DMS79 treated with DMSO at 0.1 percent for 48 hours (cell line): Measurements from ENCODE around the gene MIOS.

ENCODE experiments used
- DNase-seq: peaks from one replicate; lab custom pipeline; 2025; lab: John Stamatoyannopoulos, UW

MIOS gene

GRCh38 chr7:7566651-7567611, at the start of gene MIOS:
Gene MIOS (plus strand): TSS chr7:7566884. CDS start chr7:7572476, 5,592 bp downstream.
- peak; percentile 58 for DNase-seq

GRCh38 chr7:7517754-7518153, 48.9 kb upstream of the MIOS start:
- no peak for DNase-seq

- DNase-seq = no peak
Observed at GRCh38 chr7:7519056-7519455, 47.6 kb upstream of the MIOS start.

GRCh38 chr7:7519528-7519927, 47.2 kb upstream of the MIOS start:
- no peak for DNase-seq

- no peak for DNase-seq
Observed at GRCh38 chr7:7521259-7521658, 45.4 kb upstream of the MIOS start.

GRCh38 chr7:7522421-7522820, 44.3 kb upstream of the MIOS start:
- no peak for DNase-seq

GRCh38 chr7:7524121-7524520, 42.6 kb upstream of the MIOS start:
- no peak for DNase-seq

GRCh38 chr7:7526006-7526405, 40.7 kb upstream of the MIOS start:
- no peak for DNase-seq

- no peak for DNase-seq
Observed at GRCh38 chr7:7527047-7527446, 39.6 kb upstream of the MIOS start.

- DNase-seq = peak; percentile 46
Observed at GRCh38 chr7:7529328-7529727, 37.4 kb upstream of the MIOS start.

GRCh38 chr7:7533831-7534430, 32.8 kb upstream of the MIOS start:
- DNase-seq = no peak

- DNase-seq = no peak
Observed at GRCh38 chr7:7535691-7536090, 31.0 kb upstream of the MIOS start, which contains the start of gene COL28A1. Gene COL28A1 (minus strand): TSS chr7:7535873. CDS start chr7:7532875, 2,998 bp downstream.

- no peak for DNase-seq
Observed at GRCh38 chr7:7536396-7537019, 30.2 kb upstream of the MIOS start.

- no peak for DNase-seq
Observed at GRCh38 chr7:7537711-7538110, 29.0 kb upstream of the MIOS start.

- DNase-seq = no peak
Observed at GRCh38 chr7:7539152-7539551, 27.5 kb upstream of the MIOS start.

GRCh38 chr7:7539711-7540110, 27.0 kb upstream of the MIOS start:
- DNase-seq = no peak

- no peak for DNase-seq
Observed at GRCh38 chr7:7542251-7542835, 24.3 kb upstream of the MIOS start.

GRCh38 chr7:7548407-7548806, 18.3 kb upstream of the MIOS start:
- no peak for DNase-seq

GRCh38 chr7:7550663-7551062, 16.0 kb upstream of the MIOS start:
- no peak for DNase-seq

- DNase-seq = no peak
Observed at GRCh38 chr7:7552199-7552598, 14.5 kb upstream of the MIOS start.

GRCh38 chr7:7553386-7553785, 13.3 kb upstream of the MIOS start:
- no peak for DNase-seq

- DNase-seq = no peak
Observed at GRCh38 chr7:7554021-7554432, 12.7 kb upstream of the MIOS start.
